ENCODE data around the gene XKRX.
A peak's percentile ranks its signal among the peaks of the same experiment; 100 is the strongest.

XKRX gene

DNA sequence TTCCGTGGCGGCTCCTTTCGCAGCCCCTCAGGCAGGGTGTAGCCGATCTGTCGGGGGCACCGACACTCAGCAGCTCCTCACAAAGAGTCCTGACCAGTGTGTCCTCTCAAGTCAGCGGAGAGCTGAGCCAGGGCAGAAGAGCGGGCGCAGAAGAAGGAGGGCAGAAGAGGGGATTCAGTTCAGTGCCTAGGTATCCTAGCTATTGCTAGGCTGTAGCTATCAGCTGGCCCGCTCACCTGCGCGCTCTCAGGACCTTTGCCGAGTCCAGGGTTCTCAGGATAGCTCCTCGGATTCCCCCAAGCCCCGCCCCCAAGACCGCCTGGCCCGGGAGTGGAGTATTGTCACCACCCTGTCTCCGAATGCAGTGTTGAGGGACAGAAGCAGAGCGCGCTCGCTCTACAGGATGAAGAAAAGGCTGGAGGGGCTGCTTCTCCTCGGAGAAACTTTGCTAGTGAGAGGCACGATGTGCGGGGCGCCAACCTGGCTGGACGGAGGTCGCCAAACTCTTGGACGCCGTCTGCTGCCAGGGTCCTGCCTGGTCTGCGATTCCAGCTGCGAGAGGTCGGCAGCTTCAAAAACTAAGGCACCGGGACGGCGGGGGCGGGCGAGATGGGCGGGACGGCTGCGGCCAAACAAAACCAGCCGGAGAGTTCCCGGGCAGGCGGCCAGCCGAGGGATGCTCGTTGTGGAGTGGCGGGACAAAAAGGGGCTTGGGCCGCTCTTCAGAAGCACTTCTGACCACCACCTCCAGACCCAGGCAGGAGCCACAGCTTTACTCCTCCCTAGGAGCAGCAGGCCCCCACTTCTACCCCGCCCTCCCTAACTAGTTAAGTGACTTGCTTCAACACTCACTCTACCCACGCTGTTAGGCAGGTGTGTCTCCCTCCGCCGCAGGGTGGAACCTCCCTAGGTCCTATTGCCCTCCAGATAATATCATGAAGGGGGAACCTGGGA is at the start of gene XKRX:
TSS of gene XKRX (minus strand) at position 258 of the 954 bp plus-strand sequence. CDS start 613 bp downstream, outside the sequence.
- H3K36me3 ChIP-seq (ENCODE audit: insufficient read depth, low read length) = no peaks in the 10 kb centered on the region
- H3K9ac ChIP-seq (ENCODE audit: insufficient read length) = no peak within 1 kb of the TSS
- H3K27ac ChIP-seq = no peak within 1 kb of the TSS
- H3K4me3 ChIP-seq = peak within 1 kb of the TSS; percentile 58
- no peaks in the 10 kb centered on the region for H3K9me3 ChIP-seq (ENCODE audit: low read depth, low read length)
- TF ChIP-seq POLR2AphosphoS5 (IDR thresholded peaks at IDR 0.05; ENCODE audit: borderline replicate concordance, low read depth, low read length) (no peak), FOXP2 (optimal IDR thresholded peaks at IDR 0.05; ENCODE audit: control extremely low read depth, extremely low read length, insufficient read depth) (no peak), EZH2 (IDR thresholded peaks at IDR 0.05) (no peak)
- no peak for DNase-seq (ENCODE audit: low read depth, low spot score)

DNA sequence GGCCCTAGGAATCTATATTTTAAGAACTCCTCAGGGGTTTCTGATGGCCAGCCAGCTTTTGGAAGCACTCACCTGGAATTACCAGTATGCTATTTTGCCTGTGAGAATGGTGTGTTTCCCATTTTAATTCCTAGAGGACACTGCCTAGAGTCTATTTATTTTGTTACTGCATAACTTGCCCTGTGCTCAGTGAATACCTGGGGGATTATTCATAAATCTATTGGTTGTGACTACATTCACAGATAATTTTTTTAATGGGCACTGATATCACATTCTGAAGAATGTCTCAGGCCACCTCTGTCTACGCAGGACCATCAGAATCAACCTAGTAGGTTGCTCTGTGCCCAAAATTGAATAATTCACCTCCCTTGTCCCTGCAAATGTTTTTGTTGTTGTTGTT is 47.5 kb upstream of the XKRX start:
- no peaks in the 10 kb centered on the region for H3K36me3 ChIP-seq (ENCODE audit: insufficient read depth, low read length)
- no peak overlapping the region for H3K27ac ChIP-seq
- H3K9me3 ChIP-seq (ENCODE audit: low read depth, low read length) = no peaks in the 10 kb centered on the region
- TF ChIP-seq FOXP2 (optimal IDR thresholded peaks at IDR 0.05; ENCODE audit: control extremely low read depth, extremely low read length, insufficient read depth) (no peak), EZH2 (IDR thresholded peaks at IDR 0.05) (no peak), POLR2AphosphoS5 (IDR thresholded peaks at IDR 0.05; ENCODE audit: borderline replicate concordance, low read depth, low read length) (no peak)
- H3K9ac ChIP-seq (ENCODE audit: insufficient read length) = no peak overlapping the region
- DNase-seq (ENCODE audit: low read depth, low spot score) = no peak
- no peak overlapping the region for H3K4me3 ChIP-seq

DNA sequence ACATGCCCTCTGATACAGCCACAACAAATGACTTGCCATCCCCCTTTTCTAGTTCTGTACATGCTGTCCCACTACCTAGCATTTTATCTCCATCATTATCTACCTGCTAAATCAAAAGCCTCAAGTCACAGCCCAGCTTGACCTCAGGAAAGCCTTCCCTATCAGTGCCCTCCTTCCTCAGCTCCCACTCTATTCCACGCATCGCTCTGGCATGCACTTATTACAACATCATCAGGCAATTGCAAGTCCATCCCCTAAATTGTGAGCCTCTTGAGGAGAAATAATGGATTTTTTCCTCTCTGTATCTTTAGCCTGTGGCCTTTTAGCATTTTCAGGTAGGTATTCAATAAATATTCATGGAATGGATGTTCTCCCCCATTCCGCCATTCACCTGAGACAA is 46.5 kb upstream of the XKRX start:
- DNase-seq (ENCODE audit: low read depth, low spot score) = no peak
- H3K9me3 ChIP-seq (ENCODE audit: low read depth, low read length) = no peaks in the 10 kb centered on the region

DNA sequence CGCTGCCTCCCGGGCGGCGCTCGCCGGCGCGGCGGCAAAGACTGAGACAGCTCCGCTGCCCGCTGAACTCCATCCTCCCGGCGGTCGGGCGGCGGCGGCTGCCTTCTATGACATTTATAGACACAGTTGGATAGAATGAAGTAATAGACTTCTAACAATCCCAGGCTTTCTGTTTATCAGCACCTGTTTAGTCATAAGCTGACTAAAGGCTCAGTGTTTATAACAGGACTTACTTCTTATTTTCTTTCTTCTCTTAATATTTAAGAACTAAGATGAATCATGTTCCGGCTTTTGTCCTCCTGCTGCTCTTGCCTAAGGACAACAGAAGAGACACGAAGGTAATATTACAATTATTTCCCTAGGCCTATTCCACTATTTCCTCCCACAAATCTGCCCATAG is 44.7 kb upstream of the XKRX start:
- Histone ChIP-seq H3K9ac (ENCODE audit: insufficient read length) (no peak overlapping the region), H3K4me3 (no peak overlapping the region), H3K27ac (no peak overlapping the region), H3K9me3 (ENCODE audit: low read depth, low read length) (no peaks in the 10 kb centered on the region), H3K36me3 (ENCODE audit: insufficient read depth, low read length) (no peaks in the 10 kb centered on the region)
- no peak for TF ChIP-seq POLR2AphosphoS5 (IDR thresholded peaks at IDR 0.05; ENCODE audit: borderline replicate concordance, low read depth, low read length)
- no peak for TF ChIP-seq FOXP2 (optimal IDR thresholded peaks at IDR 0.05; ENCODE audit: control extremely low read depth, extremely low read length, insufficient read depth)
- TF ChIP-seq EZH2 (IDR thresholded peaks at IDR 0.05) = no peak
- no peak for DNase-seq (ENCODE audit: low read depth, low spot score)

More for the DNA sequence above, 46.5 kb upstream of the XKRX start:
- no peak overlapping the region for H3K9ac ChIP-seq (ENCODE audit: insufficient read length)
- TF ChIP-seq FOXP2 (optimal IDR thresholded peaks at IDR 0.05; ENCODE audit: control extremely low read depth, extremely low read length, insufficient read depth) (no peak), POLR2AphosphoS5 (IDR thresholded peaks at IDR 0.05; ENCODE audit: borderline replicate concordance, low read depth, low read length) (no peak), EZH2 (IDR thresholded peaks at IDR 0.05) (no peak)
- H3K36me3 ChIP-seq (ENCODE audit: insufficient read depth, low read length) = no peaks in the 10 kb centered on the region
- H3K27ac ChIP-seq = no peak overlapping the region
- H3K4me3 ChIP-seq = no peak overlapping the region

DNA sequence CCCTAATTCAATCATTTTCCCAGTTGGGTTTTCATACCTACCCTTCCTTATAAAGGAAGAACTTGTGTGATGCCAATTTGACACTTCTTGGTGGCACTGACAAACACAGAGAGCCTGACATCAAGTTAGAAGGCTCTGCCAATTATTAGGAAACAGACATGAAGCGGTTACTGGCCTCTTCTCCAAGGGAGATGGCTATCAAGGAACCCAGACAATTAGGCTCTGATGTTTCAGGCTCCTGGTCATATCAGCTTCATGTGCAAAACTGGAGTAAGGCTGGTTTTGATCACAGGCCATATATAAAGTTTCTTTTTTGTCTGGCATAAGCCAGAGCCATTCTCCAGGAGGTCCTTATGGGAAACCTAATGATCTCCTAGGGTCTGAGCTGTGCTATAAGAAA is 41.2 kb upstream of the XKRX start:
- no peak for DNase-seq (ENCODE audit: low read depth, low spot score)
- no peak overlapping the region for H3K27ac ChIP-seq
- H3K36me3 ChIP-seq (ENCODE audit: insufficient read depth, low read length) = no peaks in the 10 kb centered on the region
- no peaks in the 10 kb centered on the region for H3K9me3 ChIP-seq (ENCODE audit: low read depth, low read length)
- TF ChIP-seq FOXP2 (optimal IDR thresholded peaks at IDR 0.05; ENCODE audit: control extremely low read depth, extremely low read length, insufficient read depth) (no peak), EZH2 (IDR thresholded peaks at IDR 0.05) (no peak), POLR2AphosphoS5 (IDR thresholded peaks at IDR 0.05; ENCODE audit: borderline replicate concordance, low read depth, low read length) (no peak)
- H3K4me3 ChIP-seq = no peak overlapping the region
- H3K9ac ChIP-seq (ENCODE audit: insufficient read length) = no peak overlapping the region

DNA sequence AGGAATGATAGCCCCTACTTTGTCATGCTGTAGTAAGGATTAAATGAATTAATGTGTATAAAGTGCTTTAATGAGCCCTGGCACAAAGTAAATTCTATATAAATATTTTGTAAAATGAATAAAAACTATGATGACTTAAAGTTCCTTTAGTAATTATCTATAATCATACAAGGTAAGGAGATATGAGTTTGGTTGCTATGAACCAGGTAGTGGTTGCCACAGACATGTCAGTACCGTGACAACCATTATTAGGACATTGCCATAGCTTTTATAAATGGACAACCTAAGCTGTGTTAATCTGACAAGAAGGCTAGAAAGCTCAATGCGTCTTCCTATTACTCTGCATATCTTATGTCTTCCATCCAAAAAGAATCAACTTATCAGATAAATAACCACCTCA is 40.7 kb upstream of the XKRX start, which contains the start of gene ARL13A:
TSS of gene ARL13A (plus strand) at position 301 of the 400 bp plus-strand sequence. CDS start 3,982 bp downstream, outside the sequence.
- no peak for TF ChIP-seq POLR2AphosphoS5 (IDR thresholded peaks at IDR 0.05; ENCODE audit: borderline replicate concordance, low read depth, low read length)
- TF ChIP-seq FOXP2 (optimal IDR thresholded peaks at IDR 0.05; ENCODE audit: control extremely low read depth, extremely low read length, insufficient read depth) = no peak
- no peak for TF ChIP-seq EZH2 (IDR thresholded peaks at IDR 0.05)
- Histone ChIP-seq H3K36me3 (ENCODE audit: insufficient read depth, low read length) (no peaks in the 10 kb centered on the region), H3K9ac (ENCODE audit: insufficient read length) (no peak within 1 kb of the TSS), H3K4me3 (no peak within 1 kb of the TSS), H3K27ac (no peak within 1 kb of the TSS), H3K9me3 (ENCODE audit: low read depth, low read length) (no peaks in the 10 kb centered on the region)
- no peak for DNase-seq (ENCODE audit: low read depth, low spot score)

DNA sequence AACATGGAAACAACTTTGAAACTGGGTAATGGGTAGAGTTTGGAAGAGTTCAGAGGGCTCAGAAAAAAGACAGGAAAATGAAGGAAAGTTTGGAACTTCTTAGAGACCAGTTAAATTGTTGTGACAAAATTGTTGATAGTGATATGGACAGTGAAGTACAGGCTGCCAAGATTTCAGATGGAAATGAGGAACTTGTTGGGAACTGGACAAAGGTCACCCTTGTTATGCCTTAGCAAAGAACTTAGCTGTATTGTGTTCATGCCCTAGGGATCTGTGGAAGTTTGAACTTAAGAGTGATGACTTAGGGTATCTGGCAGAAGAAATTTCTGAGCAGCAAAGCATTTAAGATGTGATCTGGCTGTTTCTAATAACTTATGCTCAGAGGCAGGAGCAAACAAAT is 35.6 kb upstream of the XKRX start:
- H3K27ac ChIP-seq = no peak overlapping the region
- H3K9ac ChIP-seq (ENCODE audit: insufficient read length) = no peak overlapping the region
- TF ChIP-seq POLR2AphosphoS5 (IDR thresholded peaks at IDR 0.05; ENCODE audit: borderline replicate concordance, low read depth, low read length) (no peak), FOXP2 (optimal IDR thresholded peaks at IDR 0.05; ENCODE audit: control extremely low read depth, extremely low read length, insufficient read depth) (no peak), EZH2 (IDR thresholded peaks at IDR 0.05) (no peak)
- H3K4me3 ChIP-seq = no peak overlapping the region
- no peaks in the 10 kb centered on the region for H3K9me3 ChIP-seq (ENCODE audit: low read depth, low read length)
- H3K36me3 ChIP-seq (ENCODE audit: insufficient read depth, low read length) = no peaks in the 10 kb centered on the region
- DNase-seq (ENCODE audit: low read depth, low spot score) = no peak

DNA sequence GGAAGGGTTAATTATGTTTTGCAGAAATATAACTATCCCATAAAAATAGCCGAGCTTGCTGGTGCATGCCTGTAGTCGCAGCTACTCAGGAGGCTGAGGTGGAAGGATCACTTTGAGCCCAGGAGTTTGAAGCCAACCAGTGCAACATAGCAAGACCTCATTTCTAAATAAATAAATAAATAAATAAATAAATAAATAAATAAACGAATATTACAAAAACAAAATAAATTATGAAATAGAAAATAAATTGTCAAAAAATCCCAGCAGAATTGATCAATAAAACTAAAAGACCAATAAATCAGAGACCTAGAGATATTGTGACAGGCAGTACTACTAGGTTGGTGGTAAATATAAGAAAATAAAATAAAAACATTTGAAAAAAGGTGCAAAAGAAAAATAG is 34.1 kb upstream of the XKRX start:
- Histone ChIP-seq H3K9me3 (ENCODE audit: low read depth, low read length) (no peaks in the 10 kb centered on the region), H3K4me3 (no peak overlapping the region), H3K36me3 (ENCODE audit: insufficient read depth, low read length) (no peaks in the 10 kb centered on the region), H3K9ac (ENCODE audit: insufficient read length) (no peak overlapping the region), H3K27ac (no peak overlapping the region)
- no peak for TF ChIP-seq POLR2AphosphoS5 (IDR thresholded peaks at IDR 0.05; ENCODE audit: borderline replicate concordance, low read depth, low read length)
- TF ChIP-seq EZH2 (IDR thresholded peaks at IDR 0.05) = no peak
- TF ChIP-seq FOXP2 (optimal IDR thresholded peaks at IDR 0.05; ENCODE audit: control extremely low read depth, extremely low read length, insufficient read depth) = no peak
- no peak for DNase-seq (ENCODE audit: low read depth, low spot score)

Data from SK-N-MC (cell line).